SK-N-SH (cell line): ENCODE data around the gene VWA3B. TPM values are rescaled to one million over a fixed set of nuclear protein-coding genes. Genes with fewer than 3 reads are reported as not detected.
A peak's percentile ranks its signal among the peaks of the same experiment; 100 is the strongest.

ENCODE experiments used
- CTCF ChIA-PET: fragments of 300-600, 350-600 bp; formaldehyde crosslinking; extraction: SDS; loops from one replicate; lab custom pipeline; 2021; lab: Yijun Ruan, JAX
- POLR2A ChIA-PET: fragments of 350-600 bp; sonication (Branson Sonifier 250); formaldehyde crosslinking; extraction: SDS; loops from one replicate; lab custom pipeline; 2020; ENCODE audit warnings: antibody characterized with exemption, inconsistent platforms; lab: Yijun Ruan, JAX
- DNase-seq: peaks from one replicate; pipeline ENCODE4 v3.0.0; 2012
- H2AFZ ChIP-seq: fragments of 200-600 bp; sonication (generic); 2 replicates; pipeline ENCODE4 v1.8.1; 2016; ENCODE audit warnings: antibody characterized with exemption, mild to moderate bottlenecking, low read depth
- H3F3A ChIP-seq: fragments of 200-600 bp; sonication (generic); replicated peaks from 2 replicates; pipeline ENCODE3; 2016; ENCODE audit warnings: antibody characterized with exemption, mild to moderate bottlenecking; ENCODE audit not compliant: insufficient read depth
- H3K27ac ChIP-seq, 2 experiments: fragments of 200-500 bp in 1 of 2; fragments of 200-600 bp in 1 of 2; sonication (Bioruptor generic) in 1 of 2; sonication (generic), shearing (Covaris generic) in 1 of 2; 2 replicates each; pipeline versions ENCODE4 v1.5.1 to v1.6.1; 2014 to 2016; ENCODE audit warnings: low read depth in 2 of 2, inconsistent platforms in 1 of 2, low read length in 1 of 2, mild to moderate bottlenecking in 1 of 2, mixed read lengths in 1 of 2
- H3K27me3 ChIP-seq: fragments of 200-600 bp; sonication (generic), shearing (Covaris generic); 2 replicates; pipeline ENCODE4 v1.6.1; 2016; ENCODE audit warnings: mixed run types; ENCODE audit not compliant: insufficient read depth
- H3K36me3 ChIP-seq, 2 experiments: fragments of 200-500 bp in 1 of 2; fragments of 200-600 bp in 1 of 2; sonication (Bioruptor generic) in 1 of 2; sonication (generic) in 1 of 2; replicated peaks in 1 of 2; 2 replicates each; pipeline versions ENCODE3 to v1.5.1; 2014 to 2016; ENCODE audit warnings: low read length in 1 of 2, mild to moderate bottlenecking in 1 of 2; ENCODE audit not compliant: insufficient read depth in 2 of 2, control insufficient read depth in 1 of 2
- H3K4me1 ChIP-seq, 2 experiments: fragments of 200-500 bp in 1 of 2; fragments of 200-600 bp in 1 of 2; sonication (Bioruptor generic) in 1 of 2; sonication (generic), shearing (Covaris generic) in 1 of 2; 2 replicates each; pipeline versions ENCODE4 v1.5.1 to v1.6.1; 2014 to 2016; ENCODE audit warnings: low read depth in 1 of 2, low read length in 1 of 2, mixed run types in 1 of 2; ENCODE audit not compliant: insufficient read depth in 2 of 2, control insufficient read depth in 1 of 2
- H3K4me2 ChIP-seq: fragments of 200-600 bp; sonication (generic), shearing (Covaris generic); 2 replicates; pipeline ENCODE4 v1.6.1; 2017; ENCODE audit warnings: mixed run types
- H3K4me3 ChIP-seq, 2 experiments: fragments of 200-500 bp in 1 of 2; fragments of 200-600 bp in 1 of 2; sonication (Bioruptor generic) in 1 of 2; sonication (generic), shearing (Covaris generic) in 1 of 2; 2 replicates each; pipeline versions ENCODE4 v1.5.1 to v1.8.1; 2014 to 2016; ENCODE audit warnings: low read depth in 2 of 2, inconsistent platforms in 1 of 2, low read length in 1 of 2, mild to moderate bottlenecking in 1 of 2, mixed read lengths in 1 of 2, moderate library complexity in 1 of 2
- H3K79me2 ChIP-seq: fragments of 200-600 bp; sonication (generic); 2 replicates; pipeline ENCODE4 v1.8.1; 2017; ENCODE audit warnings: mild to moderate bottlenecking; ENCODE audit not compliant: insufficient read depth
- H3K9ac ChIP-seq: fragments of 200-600 bp; sonication (generic); 2 replicates; pipeline ENCODE4 v1.6.1; 2017; ENCODE audit warnings: mixed run types
- H3K9me2 ChIP-seq: fragments of 200-600 bp; sonication (generic); 2 replicates; pipeline ENCODE4 v1.6.1; 2017; ENCODE audit warnings: mixed run types
- H3K9me3 ChIP-seq: fragments of 200-600 bp; sonication (generic); 2 replicates; pipeline ENCODE4 v1.6.1; 2017; ENCODE audit warnings: mixed run types, mild to moderate bottlenecking, moderate library complexity
- H4K20me1 ChIP-seq: fragments of 200-600 bp; sonication (generic); 2 replicates; pipeline ENCODE4 v1.6.1; 2017; ENCODE audit warnings: mild to moderate bottlenecking, mixed run types; ENCODE audit not compliant: insufficient read depth
- ELF1 ChIP-seq: IDR thresholded peaks from 2 replicates; pipeline ENCODE4 v1.4.0; 2012
- EP300 ChIP-seq, 2 experiments: IDR thresholded peaks; 2 replicates each; pipeline versions ENCODE4 v1.4.0 to v1.6.1; 2012; ENCODE audit warnings: borderline replicate concordance in 1 of 2, low read depth in 1 of 2, low read length in 1 of 2
- FOSL2 ChIP-seq: IDR thresholded peaks from 2 replicates; pipeline ENCODE4 v1.4.0; 2012; ENCODE audit warnings: low read depth, mild to moderate bottlenecking, moderate library complexity, borderline replicate concordance
- GABPA ChIP-seq: IDR thresholded peaks from 2 replicates; pipeline ENCODE4 v1.4.0; 2012; ENCODE audit warnings: low read depth, mild to moderate bottlenecking
- NFIC ChIP-seq: IDR thresholded peaks from 2 replicates; pipeline ENCODE4 v1.4.0; 2012; ENCODE audit warnings: borderline replicate concordance
- NRF1 ChIP-seq: IDR thresholded peaks from 2 replicates; pipeline ENCODE4 v1.6.1; 2012; ENCODE audit warnings: low read depth, mild to moderate bottlenecking, low read length
- POLR2AphosphoS5 ChIP-seq: IDR thresholded peaks from 2 replicates; pipeline ENCODE4 v1.6.1; 2012; ENCODE audit warnings: low read depth, low read length
- RXRA ChIP-seq: IDR thresholded peaks from 2 replicates; pipeline ENCODE4 v1.4.0; 2012; ENCODE audit warnings: low read depth, mild to moderate bottlenecking, borderline replicate concordance
- WGBS: methylation state at CpG from one replicate; pipeline ENCODE4 v1.1.6; 2017; ENCODE audit warnings: low lambda C conversion rate; 5-methylcytosine and 5-hydroxymethylcytosine counted together
- polyA plus RNA-seq, 3 experiments: library from polyadenylated mRNA; depleted of rRNA; stranded (reverse); fragments of >200 nt; gene quantifications; 2 replicates each; pipeline ENCODE4 v1.2.3, GENCODE V29; 2012
- TF ChIP-seq, protein P1 (sequence below): IDR thresholded peaks from 2 replicates; pipeline ENCODE4 v1.4.0; 2012; ENCODE audit warnings: low read depth
- TF ChIP-seq, protein P2 (sequence below): IDR thresholded peaks from 2 replicates; pipeline ENCODE4 v1.4.0; 2012; ENCODE audit warnings: low read depth, borderline replicate concordance
- TF ChIP-seq, protein P3 (sequence below): fragments of 200-600 bp; sonication (generic); IDR thresholded peaks from 2 replicates; pipeline ENCODE4 v1.6.1; 2017; ENCODE audit warnings: antibody characterized with exemption, mild to moderate bottlenecking, moderate library complexity
- TF ChIP-seq, protein P4 (sequence below): IDR thresholded peaks from 2 replicates; pipeline ENCODE4 v1.4.0; 2012; ENCODE audit warnings: low read depth, borderline replicate concordance

The VWA3B gene
- polyA plus RNA-seq, 1 of the 3 experiments (the other 2 are of a cell fraction) = not detected

DNA sequence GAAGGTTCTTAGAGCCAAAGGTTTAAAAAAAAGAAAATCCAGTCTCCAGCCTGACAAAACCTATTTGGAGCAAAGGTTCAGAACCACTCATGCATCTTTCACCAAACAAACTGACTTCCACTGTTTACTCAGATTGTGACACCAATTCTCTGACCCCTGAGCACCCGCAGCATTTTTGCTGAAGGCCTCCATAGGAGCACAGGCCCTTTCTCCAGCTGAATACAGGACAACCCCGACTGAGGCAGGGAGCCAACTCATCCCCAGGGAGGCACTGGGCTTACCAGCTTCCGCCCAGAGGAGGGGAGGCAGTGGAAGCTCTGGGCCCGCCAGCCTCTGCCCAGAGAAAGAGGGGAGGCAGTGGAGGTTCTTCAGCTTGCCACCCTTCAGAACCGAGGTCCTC lies 208.3 kb downstream of the VWA3B start:
- Histone ChIP-seq H3K9ac (no peak overlapping the region), H3K4me2 (no peak overlapping the region), H3K27ac (no peak overlapping the region), H3K4me1 (no peaks in the 10 kb centered on the region; a peak in 1 of 4 replicates), H3F3A (no peaks in the 10 kb centered on the region), H3K27me3 (no peaks in the 10 kb centered on the region), H3K4me3 (no peak overlapping the region), H2AFZ (no peak overlapping the region), H3K9me2 (no peaks in the 10 kb centered on the region), H3K79me2 (no peaks in the 10 kb centered on the region), H3K9me3 (no peaks in the 10 kb centered on the region), H3K36me3 (no peaks in the 10 kb centered on the region), H4K20me1 (no peaks in the 10 kb centered on the region)
- TF ChIP-seq, protein P1, sequence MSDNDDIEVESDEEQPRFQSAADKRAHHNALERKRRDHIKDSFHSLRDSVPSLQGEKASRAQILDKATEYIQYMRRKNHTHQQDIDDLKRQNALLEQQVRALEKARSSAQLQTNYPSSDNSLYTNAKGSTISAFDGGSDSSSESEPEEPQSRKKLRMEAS = no peak
- no peak for TF ChIP-seq POLR2AphosphoS5
- no peak for TF ChIP-seq GABPA
- no peak for TF ChIP-seq EP300 (IDR thresholded peaks at IDR 0.05; ENCODE audit: borderline replicate concordance in 1 of 2, low read depth in 1 of 2, low read length in 1 of 2)
- TF ChIP-seq RXRA = no peak
- TF ChIP-seq, protein P2, sequence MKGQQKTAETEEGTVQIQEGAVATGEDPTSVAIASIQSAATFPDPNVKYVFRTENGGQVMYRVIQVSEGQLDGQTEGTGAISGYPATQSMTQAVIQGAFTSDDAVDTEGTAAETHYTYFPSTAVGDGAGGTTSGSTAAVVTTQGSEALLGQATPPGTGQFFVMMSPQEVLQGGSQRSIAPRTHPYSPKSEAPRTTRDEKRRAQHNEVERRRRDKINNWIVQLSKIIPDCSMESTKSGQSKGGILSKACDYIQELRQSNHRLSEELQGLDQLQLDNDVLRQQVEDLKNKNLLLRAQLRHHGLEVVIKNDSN = no peak
- no peak for TF ChIP-seq FOSL2
- no peak for TF ChIP-seq NRF1
- 60% methylated on average over 4 of the region's 5 CpGs for WGBS
- ChIA-PET CTCF (interaction anchor here (1.0 to 1.1 kb wide), 2 partner anchors 13 to 54 kb away, joined by 3 read pairs; no protein-coding TSS in a partner anchor), POLR2A (no interaction called here)
- DNase-seq = no peak

DNA sequence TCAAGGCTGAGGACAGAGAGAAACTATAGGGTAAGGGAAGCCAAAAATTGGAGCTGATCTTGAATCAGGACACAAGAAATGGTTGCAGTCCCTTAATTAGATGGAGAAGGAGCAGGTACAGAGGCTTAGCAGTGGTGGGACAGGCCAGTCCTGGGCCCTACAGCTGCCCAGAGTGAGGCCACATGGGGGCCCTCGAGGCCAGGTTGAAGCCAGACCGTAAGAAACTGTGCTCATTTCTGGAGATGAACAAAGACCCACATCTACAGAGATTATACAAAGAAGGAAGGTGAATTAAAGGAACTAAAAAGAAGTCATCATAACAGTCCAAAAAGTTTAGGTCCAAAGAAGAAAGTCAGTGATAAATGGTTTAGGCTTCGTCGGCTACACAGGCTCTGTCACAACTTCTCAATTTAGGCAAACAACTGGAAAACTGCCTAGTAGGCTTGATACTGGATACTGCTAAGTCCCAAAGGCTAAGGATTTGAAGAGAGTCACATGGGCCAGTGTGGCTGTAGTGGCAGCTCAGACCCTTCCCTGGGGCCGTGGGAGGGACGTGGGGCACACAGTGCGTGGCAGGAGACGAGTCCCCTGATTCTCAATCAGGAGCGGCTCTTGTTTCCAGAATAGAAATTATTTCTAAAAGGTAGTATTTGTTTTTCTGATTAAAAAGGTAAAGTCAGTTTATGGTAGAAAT lies 208.9 kb downstream of the VWA3B start:
- Histone ChIP-seq H3F3A (no peaks in the 10 kb centered on the region), H3K4me3 (no peak overlapping the region), H3K9ac (no peak overlapping the region), H3K36me3 (no peaks in the 10 kb centered on the region), H3K9me3 (no peaks in the 10 kb centered on the region), H3K27me3 (no peaks in the 10 kb centered on the region), H3K9me2 (no peaks in the 10 kb centered on the region), H4K20me1 (no peaks in the 10 kb centered on the region), H3K4me1 (no peaks in the 10 kb centered on the region; a peak in 1 of 4 replicates), H2AFZ (no peak overlapping the region), H3K27ac (no peak overlapping the region), H3K79me2 (no peaks in the 10 kb centered on the region), H3K4me2 (no peak overlapping the region)
- 88% methylated on average over 9 of the region's 9 CpGs for WGBS
- ChIA-PET POLR2A (interaction anchor here (0.8 kb wide), 1 partner anchor 10 kb away, joined by 3 read pairs; no protein-coding TSS in a partner anchor), CTCF (interaction anchor here (1.1 kb wide), 2 partner anchors 26 to 54 kb away, joined by 3 to 4 read pairs; no protein-coding TSS in a partner anchor)
- DNase-seq = no peak
- no peak for TF ChIP-seq NFIC
- TF ChIP-seq, protein P3, sequence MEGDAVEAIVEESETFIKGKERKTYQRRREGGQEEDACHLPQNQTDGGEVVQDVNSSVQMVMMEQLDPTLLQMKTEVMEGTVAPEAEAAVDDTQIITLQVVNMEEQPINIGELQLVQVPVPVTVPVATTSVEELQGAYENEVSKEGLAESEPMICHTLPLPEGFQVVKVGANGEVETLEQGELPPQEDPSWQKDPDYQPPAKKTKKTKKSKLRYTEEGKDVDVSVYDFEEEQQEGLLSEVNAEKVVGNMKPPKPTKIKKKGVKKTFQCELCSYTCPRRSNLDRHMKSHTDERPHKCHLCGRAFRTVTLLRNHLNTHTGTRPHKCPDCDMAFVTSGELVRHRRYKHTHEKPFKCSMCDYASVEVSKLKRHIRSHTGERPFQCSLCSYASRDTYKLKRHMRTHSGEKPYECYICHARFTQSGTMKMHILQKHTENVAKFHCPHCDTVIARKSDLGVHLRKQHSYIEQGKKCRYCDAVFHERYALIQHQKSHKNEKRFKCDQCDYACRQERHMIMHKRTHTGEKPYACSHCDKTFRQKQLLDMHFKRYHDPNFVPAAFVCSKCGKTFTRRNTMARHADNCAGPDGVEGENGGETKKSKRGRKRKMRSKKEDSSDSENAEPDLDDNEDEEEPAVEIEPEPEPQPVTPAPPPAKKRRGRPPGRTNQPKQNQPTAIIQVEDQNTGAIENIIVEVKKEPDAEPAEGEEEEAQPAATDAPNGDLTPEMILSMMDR = peak; percentile 46
- TF ChIP-seq, protein P2 = no peak
- TF ChIP-seq, protein P4, sequence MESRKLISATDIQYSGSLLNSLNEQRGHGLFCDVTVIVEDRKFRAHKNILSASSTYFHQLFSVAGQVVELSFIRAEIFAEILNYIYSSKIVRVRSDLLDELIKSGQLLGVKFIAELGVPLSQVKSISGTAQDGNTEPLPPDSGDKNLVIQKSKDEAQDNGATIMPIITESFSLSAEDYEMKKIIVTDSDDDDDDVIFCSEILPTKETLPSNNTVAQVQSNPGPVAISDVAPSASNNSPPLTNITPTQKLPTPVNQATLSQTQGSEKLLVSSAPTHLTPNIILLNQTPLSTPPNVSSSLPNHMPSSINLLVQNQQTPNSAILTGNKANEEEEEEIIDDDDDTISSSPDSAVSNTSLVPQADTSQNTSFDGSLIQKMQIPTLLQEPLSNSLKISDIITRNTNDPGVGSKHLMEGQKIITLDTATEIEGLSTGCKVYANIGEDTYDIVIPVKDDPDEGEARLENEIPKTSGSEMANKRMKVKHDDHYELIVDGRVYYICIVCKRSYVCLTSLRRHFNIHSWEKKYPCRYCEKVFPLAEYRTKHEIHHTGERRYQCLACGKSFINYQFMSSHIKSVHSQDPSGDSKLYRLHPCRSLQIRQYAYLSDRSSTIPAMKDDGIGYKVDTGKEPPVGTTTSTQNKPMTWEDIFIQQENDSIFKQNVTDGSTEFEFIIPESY = no peak
- TF ChIP-seq ELF1 = no peak
